ENCODE data around the gene PEAR1. TPM values are rescaled to one million over a fixed set of nuclear protein-coding genes. Genes with fewer than 3 reads are reported as not detected.

Gene PEAR1
- total RNA-seq, 1 experiment from 2014 or later: 10.8 TPM

DNA sequence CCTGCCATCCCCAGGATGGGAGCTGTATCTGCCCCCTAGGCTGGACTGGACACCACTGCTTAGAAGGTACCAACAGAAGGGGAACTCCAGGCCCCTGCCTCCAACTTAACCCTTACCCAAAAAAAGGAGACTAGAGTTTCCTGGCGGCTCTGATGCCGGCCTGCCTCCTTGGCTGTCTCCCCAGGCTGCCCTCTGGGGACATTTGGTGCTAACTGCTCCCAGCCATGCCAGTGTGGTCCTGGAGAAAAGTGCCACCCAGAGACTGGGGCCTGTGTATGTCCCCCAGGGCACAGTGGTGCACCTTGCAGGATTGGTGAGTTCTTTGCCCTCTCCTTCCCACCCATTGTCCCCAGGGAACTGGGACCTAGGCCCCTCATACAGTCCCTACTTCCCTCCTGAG, 18.8 kb downstream of the PEAR1 start:
- Histone ChIP-seq H3K9ac (ENCODE audit: low read length) (no peak overlapping the region), H3K9me2 (ENCODE audit: insufficient read depth) (no peaks in the 10 kb centered on the region), H3K9me3 (ENCODE audit: control insufficient read depth in 1 of 2, insufficient read depth in 1 of 2, low read depth in 1 of 2, low read length in 2 of 2) (no peaks in the 10 kb centered on the region), H4K20me1 (ENCODE audit: insufficient read depth) (no peaks in the 10 kb centered on the region), H3K27me3 (ENCODE audit: insufficient read depth, low read length) (no peaks in the 10 kb centered on the region), H3K27ac (ENCODE audit: low read depth, low read length) (no peak overlapping the region), H3K36me3 (ENCODE audit: control insufficient read depth in 1 of 2, insufficient read depth in 2 of 2, low read length in 2 of 2) (peaks cover 2 to 17% of the 10 kb centered on the region in 2 experiments; a peak in 3 of 4 replicates), H3K79me2 (ENCODE audit: insufficient read depth, low read length) (no peaks in the 10 kb centered on the region), H2AFZ (ENCODE audit: low read depth, low read length, poor library complexity, severe bottlenecking) (no peak overlapping the region), H3K4me2 (ENCODE audit: low read length) (no peak overlapping the region), H3K4me3 (replicated peaks in 1 of 2; ENCODE audit: low read depth in 1 of 2, low read length in 2 of 2) (no peak overlapping the region), H3K4me1 (ENCODE audit: control insufficient read depth in 1 of 2, insufficient read depth in 2 of 2, low read length in 2 of 2) (peaks cover 0 to 19% of the 10 kb centered on the region in 2 experiments; a peak in 2 of 4 replicates)
- ATAC-seq: no peak
- intact Hi-C loops (cut with micrococcal nuclease): no loop called here
- BruUV-seq (replicated peaks): no TSS peak
- TF ChIP-seq EZH2phosphoT487 (IDR thresholded peaks at IDR 0.05; ENCODE audit: borderline replicate concordance): no peak
- TF ChIP-seq, protein P1, sequence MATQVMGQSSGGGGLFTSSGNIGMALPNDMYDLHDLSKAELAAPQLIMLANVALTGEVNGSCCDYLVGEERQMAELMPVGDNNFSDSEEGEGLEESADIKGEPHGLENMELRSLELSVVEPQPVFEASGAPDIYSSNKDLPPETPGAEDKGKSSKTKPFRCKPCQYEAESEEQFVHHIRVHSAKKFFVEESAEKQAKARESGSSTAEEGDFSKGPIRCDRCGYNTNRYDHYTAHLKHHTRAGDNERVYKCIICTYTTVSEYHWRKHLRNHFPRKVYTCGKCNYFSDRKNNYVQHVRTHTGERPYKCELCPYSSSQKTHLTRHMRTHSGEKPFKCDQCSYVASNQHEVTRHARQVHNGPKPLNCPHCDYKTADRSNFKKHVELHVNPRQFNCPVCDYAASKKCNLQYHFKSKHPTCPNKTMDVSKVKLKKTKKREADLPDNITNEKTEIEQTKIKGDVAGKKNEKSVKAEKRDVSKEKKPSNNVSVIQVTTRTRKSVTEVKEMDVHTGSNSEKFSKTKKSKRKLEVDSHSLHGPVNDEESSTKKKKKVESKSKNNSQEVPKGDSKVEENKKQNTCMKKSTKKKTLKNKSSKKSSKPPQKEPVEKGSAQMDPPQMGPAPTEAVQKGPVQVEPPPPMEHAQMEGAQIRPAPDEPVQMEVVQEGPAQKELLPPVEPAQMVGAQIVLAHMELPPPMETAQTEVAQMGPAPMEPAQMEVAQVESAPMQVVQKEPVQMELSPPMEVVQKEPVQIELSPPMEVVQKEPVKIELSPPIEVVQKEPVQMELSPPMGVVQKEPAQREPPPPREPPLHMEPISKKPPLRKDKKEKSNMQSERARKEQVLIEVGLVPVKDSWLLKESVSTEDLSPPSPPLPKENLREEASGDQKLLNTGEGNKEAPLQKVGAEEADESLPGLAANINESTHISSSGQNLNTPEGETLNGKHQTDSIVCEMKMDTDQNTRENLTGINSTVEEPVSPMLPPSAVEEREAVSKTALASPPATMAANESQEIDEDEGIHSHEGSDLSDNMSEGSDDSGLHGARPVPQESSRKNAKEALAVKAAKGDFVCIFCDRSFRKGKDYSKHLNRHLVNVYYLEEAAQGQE (IDR thresholded peaks at IDR 0.05; ENCODE audit: low read depth): no peak
- TF ChIP-seq, protein P2, sequence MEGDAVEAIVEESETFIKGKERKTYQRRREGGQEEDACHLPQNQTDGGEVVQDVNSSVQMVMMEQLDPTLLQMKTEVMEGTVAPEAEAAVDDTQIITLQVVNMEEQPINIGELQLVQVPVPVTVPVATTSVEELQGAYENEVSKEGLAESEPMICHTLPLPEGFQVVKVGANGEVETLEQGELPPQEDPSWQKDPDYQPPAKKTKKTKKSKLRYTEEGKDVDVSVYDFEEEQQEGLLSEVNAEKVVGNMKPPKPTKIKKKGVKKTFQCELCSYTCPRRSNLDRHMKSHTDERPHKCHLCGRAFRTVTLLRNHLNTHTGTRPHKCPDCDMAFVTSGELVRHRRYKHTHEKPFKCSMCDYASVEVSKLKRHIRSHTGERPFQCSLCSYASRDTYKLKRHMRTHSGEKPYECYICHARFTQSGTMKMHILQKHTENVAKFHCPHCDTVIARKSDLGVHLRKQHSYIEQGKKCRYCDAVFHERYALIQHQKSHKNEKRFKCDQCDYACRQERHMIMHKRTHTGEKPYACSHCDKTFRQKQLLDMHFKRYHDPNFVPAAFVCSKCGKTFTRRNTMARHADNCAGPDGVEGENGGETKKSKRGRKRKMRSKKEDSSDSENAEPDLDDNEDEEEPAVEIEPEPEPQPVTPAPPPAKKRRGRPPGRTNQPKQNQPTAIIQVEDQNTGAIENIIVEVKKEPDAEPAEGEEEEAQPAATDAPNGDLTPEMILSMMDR (IDR thresholded peaks at IDR 0.05 in 2 of 3, conservative IDR thresholded peaks at IDR 0.05 in 1 of 3; ENCODE audit: borderline replicate concordance in 1 of 3, insufficient read depth in 1 of 3, low read depth in 2 of 3, low read length in 2 of 3): no peak
- no peak for TF ChIP-seq POLR2A (IDR thresholded peaks at IDR 0.05; ENCODE audit: borderline replicate concordance, extremely low read depth, insufficient read depth, insufficient read length)
- TF ChIP-seq, protein P3, sequence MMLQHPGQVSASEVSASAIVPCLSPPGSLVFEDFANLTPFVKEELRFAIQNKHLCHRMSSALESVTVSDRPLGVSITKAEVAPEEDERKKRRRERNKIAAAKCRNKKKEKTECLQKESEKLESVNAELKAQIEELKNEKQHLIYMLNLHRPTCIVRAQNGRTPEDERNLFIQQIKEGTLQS (IDR thresholded peaks at IDR 0.05): no peak
- no peak for TF ChIP-seq SIN3A (IDR thresholded peaks at IDR 0.05; ENCODE audit: low read depth)
- no peak for DNase-seq (ENCODE audit: low read depth, low spot score)
- POLR2A ChIA-PET: no interaction called here
- CTCF ChIA-PET: no interaction called here
- RAD21 ChIA-PET (ENCODE audit: low non-redundant PET in 1 of 2, low total read pairs in 2 of 2, uncharacterized antibody in 2 of 2, unreplicated experiment in 2 of 2): no interaction called here
